HepG2 (cell line): Measurements from ENCODE around the gene TCP11L1. TPM values are rescaled to one million over a fixed set of nuclear protein-coding genes. Genes with fewer than 3 reads are reported as not detected.
"Not testable (repeated sequence)": the region's sequence is repeated elsewhere in the genome, so short reads cannot be mapped to it uniquely, and the experiment has no call there.

ENCODE experiments used
- ATAC-seq: fragments of 200-7000 bp; cut with Tn5 transposase; 3 replicates; pipeline ENCODE4 v1.9.1; 2020; ENCODE audit warnings: mild to moderate bottlenecking, moderate library complexity
- BruUV-seq: library from RNA; stranded (reverse); fragments of 400-500 nt; replicated peaks from 2 replicates; lab custom pipeline; 2021; lab: Mats Ljungman, UMichigan
- CTCF ChIA-PET: fragments of 300-600 bp; formaldehyde crosslinking; extraction: SDS; loops from one replicate; lab custom pipeline; 2021; ENCODE audit warnings: low total read pairs, inconsistent platforms, low intra/inter-chr PET ratio; lab: Yijun Ruan, JAX
- POLR2A ChIA-PET: fragments of 350-600 bp; sonication (Branson Sonifier 250); formaldehyde crosslinking; loops from one replicate; lab custom pipeline; 2020; ENCODE audit warnings: antibody characterized with exemption, inconsistent platforms; lab: Yijun Ruan, JAX
- DNase-seq: peaks from one replicate; pipeline ENCODE4 v3.0.0-alpha.2; 2015; ENCODE audit warnings: low spot score
- FAIRE-seq: peaks from 3 replicates; lab custom pipeline; 2011; peaks lifted over from hg19 to GRCh38; lab: Jason Lieb, UNC
- H2AFZ ChIP-seq: one replicate; pipeline ENCODE4 v1.6.1; 2011; ENCODE audit warnings: low read length, inconsistent platforms
- H3K27ac ChIP-seq: fragments of 300-600 bp; 3 replicates; pipeline ENCODE4 v1.8.0; 2011; ENCODE audit warnings: mixed run types, mild to moderate bottlenecking, mixed read lengths, low read length, inconsistent platforms; ENCODE audit not compliant: insufficient read depth; ENCODE audit errors: extremely low read length
- H3K27me3 ChIP-seq, 2 experiments: fragments of 200-600 bp in 1 of 2; 2 replicates in 1 of 2; 3 replicates in 1 of 2; pipeline versions ENCODE4 v1.6.0 to v1.8.0; 2011; ENCODE audit warnings: low read length in 2 of 2, mild to moderate bottlenecking in 2 of 2, moderate library complexity in 2 of 2, inconsistent platforms in 1 of 2; ENCODE audit not compliant: insufficient read depth in 2 of 2, control insufficient read depth in 1 of 2
- H3K36me3 ChIP-seq, 2 experiments: fragments of 200-600 bp in 1 of 2; replicated peaks in 1 of 2; 2 replicates in 1 of 2; 3 replicates in 1 of 2; pipeline versions ENCODE4 v1.5.1 to v1.8.0; 2011; ENCODE audit warnings: low read length in 2 of 2, inconsistent platforms in 1 of 2; ENCODE audit not compliant: insufficient read depth in 2 of 2, control insufficient read depth in 1 of 2
- H3K4me1 ChIP-seq: 2 replicates; pipeline ENCODE4 v1.5.1; 2012; ENCODE audit warnings: low read length, inconsistent platforms; ENCODE audit not compliant: insufficient read depth
- H3K4me2 ChIP-seq: 2 replicates; pipeline ENCODE4 v1.6.0; 2011; ENCODE audit warnings: low read depth, low read length, inconsistent platforms
- H3K4me3 ChIP-seq, 3 experiments: fragments of 200-600 bp in 1 of 3; sonication (generic), shearing (Covaris generic) in 1 of 3; replicated peaks in 1 of 3; 2 replicates each; pipeline ENCODE4 v1.5.1; 2011 to 2016; ENCODE audit warnings: low read length in 3 of 3, inconsistent platforms in 2 of 3, low read depth in 2 of 3, mild to moderate bottlenecking in 2 of 3, control low read depth in 1 of 3, mixed read lengths in 1 of 3; ENCODE audit not compliant: insufficient read depth in 1 of 3
- H3K79me2 ChIP-seq: one replicate; pipeline ENCODE4 v1.6.1; 2011; ENCODE audit warnings: low read length, inconsistent platforms; ENCODE audit not compliant: insufficient read depth
- H3K9ac ChIP-seq: 2 replicates; pipeline ENCODE4 v1.6.0; 2011; ENCODE audit warnings: mild to moderate bottlenecking, low read depth, low read length, inconsistent platforms; ENCODE audit not compliant: insufficient read depth
- H3K9me3 ChIP-seq: 2 replicates; pipeline ENCODE4 v1.5.1; 2012; ENCODE audit warnings: mild to moderate bottlenecking, low read length
- H4K20me1 ChIP-seq: 2 replicates; pipeline ENCODE4 v1.6.0; 2011; ENCODE audit warnings: inconsistent platforms, mild to moderate bottlenecking, low read length, moderate library complexity; ENCODE audit not compliant: insufficient read depth
- E2F2 ChIP-seq: sonication (generic); formaldehyde crosslinking; IDR thresholded peaks from 2 replicates; pipeline ENCODE4 v1.4.0; 2020; ENCODE audit warnings: missing genetic modification reagents, borderline replicate concordance
- NBN ChIP-seq: fragments of 450-650 bp; conservative IDR thresholded peaks from 2 replicates; pipeline ENCODE4 v1.6.1; 2017
- ZSCAN31 ChIP-seq: sonication (generic); formaldehyde crosslinking; IDR thresholded peaks from 2 replicates; pipeline ENCODE4 v1.5.0; 2020; ENCODE audit warnings: low read depth, mild to moderate bottlenecking, missing genetic modification reagents
- WGBS: methylation state at CpG from one replicate; pipeline ENCODE4 v1.1.6; 2017; ENCODE audit warnings: low lambda C conversion rate; 5-methylcytosine and 5-hydroxymethylcytosine counted together
- in situ Hi-C: cut with HindIII; loops from 2 replicates; pipeline ENCODE4 v1.10.0; 2017; ENCODE audit warnings: low pct_unique_long_range_greater_than_20kb; ENCODE audit not compliant: extremely low pct_ligation_motif_present
- intact Hi-C: fragments of 100-400 bp; cut with micrococcal nuclease; formaldehyde crosslinking; loops from one replicate; pipeline ENCODE4 v1.10.0; 2022; ENCODE audit not compliant: unreplicated experiment
- polyA plus RNA-seq, 8 experiments: library from polyadenylated mRNA; depleted of rRNA in 3 of 8; stranded (reverse) in 7 of 8; unstranded in 1 of 8; fragments of >200 nt; fragmentation: Illumina TruSeq in 4 of 8; extraction: Trizol in 4 of 8; gene quantifications; 2 replicates each; pipeline versions ENCODE4 v1.2.1 to v1.2.3, GENCODE V29; 2011 to 2016; ENCODE audit warnings: low read depth in 4 of 8, missing spikeins in 1 of 8, mixed read lengths in 1 of 8; ENCODE audit not compliant: insufficient read depth in 1 of 8
- total RNA-seq, 5 experiments: library from RNA; depleted of rRNA; stranded (reverse); fragments of >200 nt; fragmentation: Illumina TruSeq; extraction: Trizol; gene quantifications; 2 replicates each; pipeline ENCODE4 v1.2.3, GENCODE V29; 2016; ENCODE audit warnings: low read depth in 1 of 5

TCP11L1 gene
- total and polyA plus RNA-seq, 2 of the 13 experiments (the other 11 are each of a cell fraction or from before 2014, with no cell fraction given): 7.9 to 10.1 TPM

DNA sequence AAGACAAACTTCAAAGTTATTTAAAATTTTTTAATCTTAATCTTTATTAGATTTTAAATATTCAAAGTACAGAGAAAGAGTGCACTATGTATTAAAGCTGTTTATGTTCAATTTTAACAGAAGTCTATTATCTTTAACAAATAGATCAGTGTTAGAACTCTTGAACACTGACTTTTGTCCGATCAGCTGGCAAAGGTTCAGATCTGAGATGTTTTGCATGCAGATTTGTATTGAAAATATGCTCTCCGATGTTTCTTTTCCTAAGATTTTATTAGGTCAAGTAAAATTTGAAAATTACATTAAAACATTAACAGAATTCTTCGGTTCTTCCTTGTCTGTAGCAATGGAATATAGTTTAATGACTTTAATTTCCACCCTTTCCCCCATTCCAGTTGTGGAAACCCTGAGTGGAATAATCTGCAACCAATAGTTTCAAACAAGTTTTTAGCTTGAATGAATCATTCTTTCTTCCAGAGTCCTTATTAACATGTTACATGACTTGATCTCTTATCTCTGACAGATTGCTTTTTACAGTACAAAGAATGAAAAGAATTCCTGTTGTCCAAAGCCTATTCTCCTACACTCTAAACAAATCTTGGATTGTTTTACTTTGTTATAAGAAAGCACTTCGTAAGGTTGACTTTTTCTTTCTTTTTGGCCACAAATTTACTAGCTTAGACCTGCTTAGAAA is 11.4 kb upstream of the TCP11L1 start (continued):
- TF ChIP-seq ZSCAN31 (CRISPR knock-in tag) (no peak), NBN (no peak)
- TF ChIP-seq, all 625 proteins: peak for 0

DNA sequence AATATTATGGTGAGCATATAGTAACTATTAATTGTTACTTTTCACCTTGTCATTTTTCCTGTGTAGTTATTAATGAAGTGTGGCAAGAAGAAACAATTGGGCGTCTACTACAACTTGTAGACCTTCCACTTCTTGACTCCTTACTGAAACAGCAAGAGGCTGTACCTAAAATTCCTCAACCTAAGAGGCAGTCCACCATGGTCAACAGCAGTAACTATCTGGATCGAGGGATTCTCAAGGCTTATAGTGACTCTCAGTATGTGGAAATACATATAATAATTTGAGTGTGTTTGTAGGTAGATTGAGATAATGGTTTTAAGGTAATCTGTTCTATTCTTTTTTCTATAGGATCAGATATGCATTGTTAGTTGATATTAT is 10.8 kb upstream of the TCP11L1 start:
- ATAC-seq (no peak), DNase-seq (no peak)
- H3K79me2 ChIP-seq: peaks cover 10% of the 10 kb centered on the region
- no peak overlapping the region for H2AFZ ChIP-seq
- in situ Hi-C loops (no loop called here), intact Hi-C loops (no loop called here)
- CTCF ChIA-PET: no interaction called here
- 91% methylated on average over 2 of the region's 2 CpGs for WGBS
- H3K9me3 ChIP-seq: no peaks in the 10 kb centered on the region
- H3K4me3 ChIP-seq: no peak overlapping the region
- no TSS peak for BruUV-seq
- no peak overlapping the region for H3K4me2 ChIP-seq
- TF ChIP-seq E2F2 (CRISPR knock-in tag): no peak
- TF ChIP-seq, all 625 proteins: peak for 0
- H4K20me1 ChIP-seq: no peaks in the 10 kb centered on the region
- no peak overlapping the region for H3K27ac ChIP-seq
- no peak for FAIRE-seq
- H3K36me3 ChIP-seq: peaks cover 1 to 56% of the 10 kb centered on the region in 2 experiments; a peak in 4 of 5 replicates
- peaks cover 8% of the 10 kb centered on the region; the same call in 1 of the 2 replicates for H3K4me1 ChIP-seq
- H3K27me3 ChIP-seq: no peaks in the 10 kb centered on the region; a peak in 1 of 5 replicates
- POLR2A ChIA-PET: no interaction called here
- no peak overlapping the region for H3K9ac ChIP-seq

- H3K27me3 ChIP-seq, BruUV-seq, H3K27ac ChIP-seq, H2AFZ ChIP-seq, DNase-seq, ATAC-seq, intact Hi-C loops, FAIRE-seq, H3K4me2 ChIP-seq, CTCF ChIA-PET, H3K9ac ChIP-seq, H3K9me3 ChIP-seq, H3K4me1 ChIP-seq, H3K79me2 ChIP-seq, H3K4me3 ChIP-seq, POLR2A ChIA-PET, H4K20me1 ChIP-seq, in situ Hi-C loops: not testable (repeated sequence)
- peaks cover 1 to 56% of the 10 kb centered on the region in 2 experiments; a peak in 4 of 5 replicates for H3K36me3 ChIP-seq
- WGBS: 90% methylated on average over 6 of the region's 6 CpGs
Measured at GRCh38 chr11:33029218-33029617, 10.2 kb upstream of the TCP11L1 start.
